PC-9 (cell line): ENCODE measurements around the gene MT1B. TPM values are rescaled to one million over a fixed set of nuclear protein-coding genes. Genes with fewer than 3 reads are reported as not detected.
A peak's percentile ranks its signal among the peaks of the same experiment; 100 is the strongest.
"Not testable (repeated sequence)": the region's sequence is repeated elsewhere in the genome, so short reads cannot be mapped to it uniquely, and the experiment has no call there.

Experiments
- BruUV-seq: library from RNA; stranded (reverse); fragments of 400-500 nt; replicated peaks from 2 replicates; lab custom pipeline; 2021; lab: Mats Ljungman, UMichigan
- CTCF ChIA-PET: fragments of 300-600 bp; sonication (Branson Sonifier 250); formaldehyde crosslinking; loops from one replicate; lab custom pipeline; 2022; ENCODE audit warnings: antibody characterized with exemption; lab: Charles Lee
- POLR2A ChIA-PET: fragments of 300-600 bp; sonication (Branson Sonifier 250); formaldehyde crosslinking; loops from one replicate; lab custom pipeline; 2022; ENCODE audit warnings: antibody characterized with exemption; ENCODE audit not compliant: unreplicated experiment; lab: Charles Lee
- DNase-seq, 2 experiments: peaks; one replicate each; pipeline versions ENCODE4 v3.0.0 to v3.0.0-alpha.2; 2015 to 2022; ENCODE audit warnings: mixed read lengths in 1 of 2
- H2AFZ ChIP-seq: fragments of 200-600 bp; sonication (generic); 2 replicates; pipeline ENCODE4 v1.8.1; 2017; ENCODE audit warnings: antibody characterized with exemption
- H3F3A ChIP-seq: fragments of 200-600 bp; sonication (generic); 2 replicates; pipeline ENCODE4 v1.8.1; 2017; ENCODE audit warnings: antibody characterized with exemption, mild to moderate bottlenecking, low read depth; ENCODE audit not compliant: insufficient read depth
- H3K27ac ChIP-seq: fragments of 200-600 bp; sonication (generic); 2 replicates; pipeline ENCODE4 v1.6.1; 2016; ENCODE audit warnings: mixed run types
- H3K27me3 ChIP-seq: fragments of 200-600 bp; sonication (generic); 2 replicates; pipeline ENCODE4 v1.6.1; 2016; ENCODE audit warnings: low read depth, mixed run types; ENCODE audit not compliant: insufficient read depth
- H3K36me3 ChIP-seq: fragments of 200-600 bp; sonication (generic); 2 replicates; pipeline ENCODE4 v1.6.1; 2016; ENCODE audit warnings: low read depth, mixed run types
- H3K4me1 ChIP-seq: fragments of 200-600 bp; sonication (generic); replicated peaks from 2 replicates; pipeline ENCODE4 v1.6.1; 2016; ENCODE audit warnings: mixed run types; ENCODE audit not compliant: insufficient read depth
- H3K4me2 ChIP-seq: fragments of 200-600 bp; sonication (generic); 2 replicates; pipeline ENCODE4 v1.6.1; 2017; ENCODE audit warnings: mixed run types
- H3K4me3 ChIP-seq: fragments of 200-600 bp; sonication (generic); 2 replicates; pipeline ENCODE4 v1.6.1; 2016; ENCODE audit warnings: mixed run types
- H3K79me2 ChIP-seq: fragments of 200-600 bp; sonication (generic); 2 replicates; pipeline ENCODE4 v1.6.1; 2017; ENCODE audit warnings: low read depth, mixed run types
- H3K9me2 ChIP-seq: fragments of 200-600 bp; sonication (generic); 2 replicates; pipeline ENCODE4 v1.8.1; 2017; ENCODE audit warnings: mild to moderate bottlenecking; ENCODE audit not compliant: insufficient read depth
- H3K9me3 ChIP-seq: fragments of 200-600 bp; sonication (generic); 2 replicates; pipeline ENCODE4 v1.8.1; 2016; ENCODE audit warnings: low read depth; ENCODE audit not compliant: insufficient read depth
- H4K20me1 ChIP-seq: fragments of 200-600 bp; sonication (generic); 2 replicates; pipeline ENCODE4 v1.8.1; 2017; ENCODE audit not compliant: insufficient read depth
- EZH2 ChIP-seq: fragments of 200-600 bp; sonication (generic); IDR thresholded peaks from 2 replicates; pipeline ENCODE4 v1.8.0; 2017; ENCODE audit warnings: antibody characterized with exemption, low read depth
- intact Hi-C: fragments of 100-400 bp; cut with micrococcal nuclease; formaldehyde crosslinking; loops from one replicate; pipeline ENCODE4 v1.10.0; 2022; ENCODE audit not compliant: unreplicated experiment
- total RNA-seq: library from RNA; stranded (reverse); gene quantifications from 2 replicates; pipeline ENCODE4 v1.2.3, GENCODE V29; 2021
- TF ChIP-seq, protein P1 (sequence below): fragments of 200-600 bp; sonication (generic); conservative IDR thresholded peaks from 2 replicates; pipeline ENCODE4 v1.6.1; 2017; ENCODE audit warnings: mixed run types, antibody characterized with exemption, mild to moderate bottlenecking, moderate library complexity

Gene MT1B
- total RNA-seq, 1 experiment from 2014 or later = not detected

- CTCF ChIA-PET = no interaction called here
- Histone ChIP-seq H2AFZ (no peak overlapping the region), H4K20me1 (no peaks in the 10 kb centered on the region), H3K27me3 (peaks cover 8% of the 10 kb centered on the region), H3K79me2 (no peaks in the 10 kb centered on the region), H3F3A (peaks cover 4% of the 10 kb centered on the region), H3K4me3 (no peak overlapping the region), H3K4me1 (peaks cover 15% of the 10 kb centered on the region), H3K27ac (no peak overlapping the region), H3K9me2 (no peaks in the 10 kb centered on the region), H3K9me3 (no peaks in the 10 kb centered on the region), H3K36me3 (no peaks in the 10 kb centered on the region), H3K4me2 (no peak overlapping the region)
- TF ChIP-seq, protein P1, sequence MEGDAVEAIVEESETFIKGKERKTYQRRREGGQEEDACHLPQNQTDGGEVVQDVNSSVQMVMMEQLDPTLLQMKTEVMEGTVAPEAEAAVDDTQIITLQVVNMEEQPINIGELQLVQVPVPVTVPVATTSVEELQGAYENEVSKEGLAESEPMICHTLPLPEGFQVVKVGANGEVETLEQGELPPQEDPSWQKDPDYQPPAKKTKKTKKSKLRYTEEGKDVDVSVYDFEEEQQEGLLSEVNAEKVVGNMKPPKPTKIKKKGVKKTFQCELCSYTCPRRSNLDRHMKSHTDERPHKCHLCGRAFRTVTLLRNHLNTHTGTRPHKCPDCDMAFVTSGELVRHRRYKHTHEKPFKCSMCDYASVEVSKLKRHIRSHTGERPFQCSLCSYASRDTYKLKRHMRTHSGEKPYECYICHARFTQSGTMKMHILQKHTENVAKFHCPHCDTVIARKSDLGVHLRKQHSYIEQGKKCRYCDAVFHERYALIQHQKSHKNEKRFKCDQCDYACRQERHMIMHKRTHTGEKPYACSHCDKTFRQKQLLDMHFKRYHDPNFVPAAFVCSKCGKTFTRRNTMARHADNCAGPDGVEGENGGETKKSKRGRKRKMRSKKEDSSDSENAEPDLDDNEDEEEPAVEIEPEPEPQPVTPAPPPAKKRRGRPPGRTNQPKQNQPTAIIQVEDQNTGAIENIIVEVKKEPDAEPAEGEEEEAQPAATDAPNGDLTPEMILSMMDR = no peak
- no peak for TF ChIP-seq EZH2
- no peak for DNase-seq
- intact Hi-C loops = no loop called here
- BruUV-seq = no TSS peak
- POLR2A ChIA-PET = no interaction called here
Observed at GRCh38 chr16:56664506-56664905, 12.8 kb downstream of the MT1B start.

DNA sequence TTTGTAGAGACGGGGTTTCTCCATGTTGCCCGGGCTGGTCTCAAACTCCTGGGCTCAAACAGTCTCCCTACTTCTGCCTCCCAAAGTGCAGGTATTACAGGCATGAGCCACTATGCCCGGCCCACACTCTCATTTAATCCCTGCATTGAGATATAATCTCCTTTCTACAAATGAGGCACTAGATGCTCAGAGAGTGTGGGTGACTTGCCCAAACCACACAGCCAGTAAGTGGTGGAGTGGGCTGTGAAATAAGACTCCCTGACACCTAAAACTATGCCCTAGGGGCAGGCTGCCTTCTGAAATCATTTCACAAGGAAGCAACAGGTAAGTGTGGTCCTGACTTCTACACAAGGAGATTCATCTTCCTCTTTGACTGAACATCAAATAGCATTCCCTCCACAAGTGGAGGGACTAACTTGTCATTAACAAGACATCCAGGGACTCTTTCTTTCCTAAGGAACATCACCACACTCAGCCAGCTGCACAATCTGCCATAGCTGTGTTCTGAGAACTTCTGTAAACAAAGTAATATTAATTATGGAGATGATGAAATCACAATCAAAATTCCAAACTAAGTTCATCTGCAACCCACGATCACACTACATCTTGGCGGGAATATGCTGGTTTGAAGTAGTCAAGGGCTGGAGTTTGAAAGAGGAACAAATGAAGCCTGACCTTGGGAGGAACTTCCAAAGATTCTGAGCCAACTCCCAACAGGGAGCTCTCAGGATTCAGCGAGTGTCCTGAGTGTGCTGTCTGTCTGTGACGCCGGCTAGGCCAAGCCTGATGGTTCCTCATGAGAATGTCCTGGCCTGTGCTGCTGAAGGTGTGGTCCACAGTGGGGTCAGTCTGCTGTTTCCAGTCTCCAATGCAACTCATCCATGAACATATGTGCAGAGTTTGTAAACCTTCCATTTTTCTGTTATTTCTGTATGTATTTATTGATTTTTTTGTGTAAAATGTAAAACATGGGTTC, 13.9 kb downstream of the MT1B start:
- H3K4me3 ChIP-seq, H3K36me3 ChIP-seq, H3K27ac ChIP-seq, POLR2A ChIA-PET, H3K79me2 ChIP-seq, H4K20me1 ChIP-seq, intact Hi-C loops, BruUV-seq, H2AFZ ChIP-seq, H3K9me2 ChIP-seq, H3K9me3 ChIP-seq, CTCF ChIA-PET, H3F3A ChIP-seq: not testable (repeated sequence)
- peak in 1 of 2 experiments; percentile 69 for DNase-seq
- Histone ChIP-seq H3K4me1 (peaks cover 15% of the 10 kb centered on the region), H3K4me2 (0 out of 2 replicates have a peak overlapping the region, but pooled peaks have one; percentile 14), H3K27me3 (peaks cover 10% of the 10 kb centered on the region)

GRCh38 chr16:56667581-56668571, 16.2 kb downstream of the MT1B start, which contains the start of gene MT1G:
MT1G (minus strand) TSS chr16:56668065; CDS start chr16:56667993, 72 bp downstream.
- Histone ChIP-seq H3K4me2 (no peak within 1 kb of the TSS), H3K9me3 (no peaks in the 10 kb centered on the region), H3K27me3 (peaks cover 10% of the 10 kb centered on the region), H4K20me1 (no peaks in the 10 kb centered on the region), H3K4me1 (peaks cover 15% of the 10 kb centered on the region), H3K9me2 (no peaks in the 10 kb centered on the region), H3K4me3 (no peak within 1 kb of the TSS), H3K27ac (no peak within 1 kb of the TSS), H2AFZ (no peak within 1 kb of the TSS), H3F3A (peaks cover 4% of the 10 kb centered on the region), H3K36me3 (no peaks in the 10 kb centered on the region), H3K79me2 (no peaks in the 10 kb centered on the region)
- intact Hi-C loops = no loop called here
- TF ChIP-seq EZH2 = no peak
- TF ChIP-seq, protein P1 = no peak
- no peak for DNase-seq
- ChIA-PET CTCF (no interaction called here), POLR2A (no interaction called here)
- BruUV-seq = no TSS peak
